SU-DHL-6 (cell line): Measurements from ENCODE around the gene GSC2.
A peak's percentile ranks its signal among the peaks of the same experiment; 100 is the strongest.

Experiments used
- H2AFZ ChIP-seq: fragments of 200-600 bp; sonication (generic); 2 replicates; pipeline ENCODE4 v1.6.1; 2014; ENCODE audit warnings: low read depth, mild to moderate bottlenecking, moderate library complexity, mixed read lengths, antibody characterized with exemption, low read length; ENCODE audit not compliant: severe bottlenecking
- H3F3A ChIP-seq: fragments of 200-600 bp; shearing (Covaris generic); 2 replicates; pipeline ENCODE4 v1.6.0; 2016; ENCODE audit warnings: antibody characterized with exemption, mild to moderate bottlenecking; ENCODE audit not compliant: insufficient read depth
- H3K27ac ChIP-seq: fragments of 200-600 bp; sonication (generic); 2 replicates; pipeline ENCODE4 v1.5.1; 2016; ENCODE audit warnings: low read depth, mild to moderate bottlenecking, low read length, moderate library complexity, mixed read lengths
- H3K27me3 ChIP-seq: fragments of 200-600 bp; sonication (generic), shearing (Covaris generic); 2 replicates; pipeline ENCODE4 v1.6.0; 2014; ENCODE audit warnings: mild to moderate bottlenecking, low read length
- H3K36me3 ChIP-seq: fragments of 200-600 bp; sonication (generic); 2 replicates; pipeline ENCODE4 v1.6.1; 2014; ENCODE audit warnings: mild to moderate bottlenecking, low read length, mixed read lengths
- H3K4me2 ChIP-seq: fragments of 300-600, 200-600 bp; shearing (Covaris generic), sonication (generic); 2 replicates; pipeline ENCODE4 v1.6.0; 2014; ENCODE audit warnings: low read length, low read depth, mild to moderate bottlenecking; ENCODE audit not compliant: poor library complexity, severe bottlenecking
- H3K4me3 ChIP-seq: fragments of 200-600 bp; sonication (generic); 2 replicates; pipeline ENCODE4 v1.5.1; 2014; ENCODE audit warnings: antibody characterized with exemption, low read length, mild to moderate bottlenecking, mixed read lengths; ENCODE audit not compliant: insufficient read depth, poor library complexity, severe bottlenecking
- H3K79me2 ChIP-seq: fragments of 200-600 bp; sonication (generic); 2 replicates; pipeline ENCODE4 v1.6.1; 2014; ENCODE audit warnings: mild to moderate bottlenecking, low read length, moderate library complexity; ENCODE audit not compliant: insufficient read depth
- H3K9ac ChIP-seq: fragments of 200-600 bp; sonication (generic); 2 replicates; pipeline ENCODE4 v1.7.0; 2014; ENCODE audit warnings: mild to moderate bottlenecking, low read length
- H3K9me2 ChIP-seq: fragments of 200-600 bp; sonication (generic); replicated peaks from 2 replicates; pipeline ENCODE4 v1.6.1; 2014; ENCODE audit warnings: low read length; ENCODE audit not compliant: insufficient read depth
- H3K9me3 ChIP-seq: fragments of 200-600 bp; sonication (generic); 2 replicates; pipeline ENCODE4 v1.6.1; 2014; ENCODE audit warnings: low read length, mixed read lengths; ENCODE audit not compliant: insufficient read depth
- H4K20me1 ChIP-seq: fragments of 200-600 bp; sonication (generic); 2 replicates; pipeline ENCODE4 v1.6.1; 2014; ENCODE audit warnings: low read depth, mild to moderate bottlenecking, antibody characterized with exemption, low read length, moderate library complexity, mixed read lengths
- EZH2phosphoT487 ChIP-seq: fragments of 200-600 bp; sonication (generic), shearing (Covaris generic); conservative IDR thresholded peaks from 2 replicates; pipeline ENCODE4 v1.6.1; 2018; ENCODE audit warnings: mild to moderate bottlenecking, antibody characterized with exemption, low read length, moderate library complexity, mixed read lengths
- TF ChIP-seq, protein P1 (sequence below): fragments of 200-600 bp; sonication (generic); IDR thresholded peaks from one replicate; pipeline ENCODE4 v1.5.1; 2017; ENCODE audit warnings: antibody characterized with exemption, mild to moderate bottlenecking, low read length, moderate library complexity; ENCODE audit not compliant: insufficient read depth, poor library complexity, severe bottlenecking

Gene GSC2

DNA sequence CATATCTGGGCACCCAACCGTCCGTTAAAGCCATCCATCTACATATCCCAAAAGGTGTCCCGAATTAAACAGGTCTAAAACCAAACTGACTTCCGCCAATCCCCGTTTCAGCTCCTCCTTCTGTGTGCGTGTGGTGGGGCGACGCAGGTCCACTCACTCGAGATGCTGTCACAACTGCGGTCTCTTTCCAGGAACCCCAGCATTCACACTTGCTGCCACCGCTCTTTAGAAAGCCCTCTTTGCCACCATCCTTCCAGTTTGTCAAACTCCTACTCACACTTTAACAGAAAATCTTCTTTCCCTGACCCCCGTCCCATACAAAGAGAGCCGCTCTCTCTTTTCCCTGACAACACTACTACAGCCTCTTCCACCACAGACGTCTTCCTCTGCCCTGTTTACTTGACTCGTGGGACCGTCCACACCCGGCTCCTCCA is 6.1 kb downstream of the GSC2 start:
- Histone ChIP-seq H4K20me1 (no peaks in the 10 kb centered on the region), H3K9me2 (no peaks in the 10 kb centered on the region), H3K9me3 (no peaks in the 10 kb centered on the region), H3F3A (no peaks in the 10 kb centered on the region), H3K27me3 (no peaks in the 10 kb centered on the region), H3K27ac (no peak overlapping the region), H3K79me2 (peaks cover 13% of the 10 kb centered on the region), H3K36me3 (no peaks in the 10 kb centered on the region), H3K9ac (peak overlapping the region; percentile 87), H3K4me2 (peak overlapping the region; percentile 72), H3K4me3 (peak overlapping the region; percentile 92), H2AFZ (no peak overlapping the region)
- TF ChIP-seq, protein P1, sequence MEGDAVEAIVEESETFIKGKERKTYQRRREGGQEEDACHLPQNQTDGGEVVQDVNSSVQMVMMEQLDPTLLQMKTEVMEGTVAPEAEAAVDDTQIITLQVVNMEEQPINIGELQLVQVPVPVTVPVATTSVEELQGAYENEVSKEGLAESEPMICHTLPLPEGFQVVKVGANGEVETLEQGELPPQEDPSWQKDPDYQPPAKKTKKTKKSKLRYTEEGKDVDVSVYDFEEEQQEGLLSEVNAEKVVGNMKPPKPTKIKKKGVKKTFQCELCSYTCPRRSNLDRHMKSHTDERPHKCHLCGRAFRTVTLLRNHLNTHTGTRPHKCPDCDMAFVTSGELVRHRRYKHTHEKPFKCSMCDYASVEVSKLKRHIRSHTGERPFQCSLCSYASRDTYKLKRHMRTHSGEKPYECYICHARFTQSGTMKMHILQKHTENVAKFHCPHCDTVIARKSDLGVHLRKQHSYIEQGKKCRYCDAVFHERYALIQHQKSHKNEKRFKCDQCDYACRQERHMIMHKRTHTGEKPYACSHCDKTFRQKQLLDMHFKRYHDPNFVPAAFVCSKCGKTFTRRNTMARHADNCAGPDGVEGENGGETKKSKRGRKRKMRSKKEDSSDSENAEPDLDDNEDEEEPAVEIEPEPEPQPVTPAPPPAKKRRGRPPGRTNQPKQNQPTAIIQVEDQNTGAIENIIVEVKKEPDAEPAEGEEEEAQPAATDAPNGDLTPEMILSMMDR, result no peak
- TF ChIP-seq EZH2phosphoT487, result no peak

DNA sequence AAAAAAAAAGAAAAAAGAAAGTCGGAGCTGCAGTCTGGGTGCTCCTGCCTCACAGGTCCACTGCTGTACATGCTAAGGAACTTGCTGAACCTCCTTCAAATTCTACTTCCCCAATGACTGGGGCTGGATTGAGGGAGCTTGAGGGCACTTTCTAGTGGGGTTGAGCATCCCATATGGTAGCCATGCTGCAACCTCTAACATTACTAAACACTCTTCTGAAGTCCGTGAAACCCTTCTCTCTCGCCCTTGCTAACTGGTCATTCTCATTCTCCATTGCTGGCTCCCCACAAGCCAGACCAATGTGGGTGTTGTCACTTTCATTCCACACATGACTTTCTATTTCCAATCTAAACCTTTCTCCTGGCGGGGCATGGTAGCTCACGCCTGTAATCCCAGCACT is 6.9 kb downstream of the GSC2 start:
- Histone ChIP-seq H3K36me3 (no peaks in the 10 kb centered on the region), H3K79me2 (peaks cover 13% of the 10 kb centered on the region), H3K9ac (0 out of 2 replicates have a peak overlapping the region, but pooled peaks have one; percentile 87), H3F3A (no peaks in the 10 kb centered on the region), H2AFZ (no peak overlapping the region), H3K4me2 (no peak overlapping the region), H4K20me1 (no peaks in the 10 kb centered on the region), H3K9me2 (no peaks in the 10 kb centered on the region), H3K27ac (no peak overlapping the region), H3K27me3 (no peaks in the 10 kb centered on the region), H3K9me3 (no peaks in the 10 kb centered on the region), H3K4me3 (no peak overlapping the region)
- TF ChIP-seq EZH2phosphoT487, result no peak
- TF ChIP-seq, protein P1, result no peak

DNA sequence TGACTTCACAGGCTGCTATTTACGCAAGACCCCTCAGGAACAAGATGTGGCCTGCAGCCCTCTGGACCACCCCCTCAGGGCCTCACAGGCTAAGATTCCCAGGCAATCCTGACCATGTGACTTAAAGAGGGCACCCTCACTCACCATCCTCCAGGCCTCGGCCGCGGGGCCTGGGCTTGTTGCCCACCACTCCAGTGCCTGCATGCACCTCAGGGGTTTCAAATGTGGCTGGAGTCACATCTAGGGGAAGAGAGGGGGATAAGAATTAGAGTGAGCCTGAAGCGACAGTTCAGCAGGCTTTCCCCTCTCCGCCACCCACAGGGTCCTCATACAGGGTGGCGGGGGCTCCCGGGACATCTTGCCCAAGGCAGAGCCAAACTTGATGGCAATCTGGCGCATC is 7.7 kb downstream of the GSC2 start:
- Histone ChIP-seq H3K9me2 (no peaks in the 10 kb centered on the region), H3K36me3 (no peaks in the 10 kb centered on the region), H2AFZ (no peak overlapping the region), H3K27me3 (no peaks in the 10 kb centered on the region), H3K9me3 (no peaks in the 10 kb centered on the region), H4K20me1 (no peaks in the 10 kb centered on the region), H3K4me2 (no peak overlapping the region), H3K27ac (no peak overlapping the region), H3K79me2 (peaks cover 13% of the 10 kb centered on the region), H3K9ac (no peak overlapping the region), H3K4me3 (no peak overlapping the region), H3F3A (no peaks in the 10 kb centered on the region)
- TF ChIP-seq, protein P1, result no peak
- TF ChIP-seq EZH2phosphoT487, result no peak
